Middle frontal gyrus (tissue), 1 donor: ENCODE results near the gene UGT1A6.

ENCODE experiments used
- DNase-seq: peaks from one replicate; pipeline ENCODE4 v3.0.0-alpha.2; 2015; ENCODE audit warnings: low spot score; ENCODE audit errors: extremely low spot score

The UGT1A6 gene

DNA sequence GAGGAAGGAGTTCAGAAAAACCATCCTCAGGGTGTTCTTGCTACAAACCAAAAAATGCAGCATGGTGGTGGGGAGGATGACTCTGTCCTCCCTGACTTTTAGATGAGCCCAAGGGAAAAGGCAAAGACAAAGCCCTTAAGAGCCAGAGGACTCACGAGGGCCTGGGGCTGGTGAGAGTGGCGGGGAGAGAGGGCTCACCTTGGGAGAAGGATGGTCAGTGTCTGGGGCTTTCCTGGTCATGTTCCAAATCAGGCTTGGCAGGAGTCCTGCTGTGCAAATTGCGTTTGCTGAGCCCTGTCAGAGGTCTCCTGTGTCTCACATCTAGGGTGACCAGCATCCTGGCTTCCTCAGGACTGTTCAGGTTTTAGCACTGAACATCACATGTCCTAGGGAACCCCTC lies 72.1 kb downstream of the UGT1A6 start:
- DNase-seq = no peak

DNA sequence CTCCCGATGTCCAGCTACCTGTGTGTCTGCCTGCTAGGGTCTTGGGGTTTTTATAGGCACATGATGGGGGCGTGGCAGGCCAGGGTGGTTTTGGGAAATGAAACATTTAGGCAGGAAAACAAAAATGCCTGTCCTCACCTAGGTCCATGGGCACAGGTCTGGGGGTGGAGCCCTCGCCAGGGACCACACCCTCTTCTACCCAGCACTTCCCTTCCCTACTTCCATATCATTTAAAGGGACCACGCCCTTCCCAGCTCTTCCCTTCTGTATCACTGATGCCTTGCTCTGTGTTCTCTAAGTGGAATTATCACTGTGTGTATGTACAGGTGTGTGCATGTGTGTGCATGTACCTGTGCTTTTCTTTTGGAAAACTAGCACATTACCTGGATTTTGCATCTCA lies 73.7 kb downstream of the UGT1A6 start:
- no peak for DNase-seq

DNA sequence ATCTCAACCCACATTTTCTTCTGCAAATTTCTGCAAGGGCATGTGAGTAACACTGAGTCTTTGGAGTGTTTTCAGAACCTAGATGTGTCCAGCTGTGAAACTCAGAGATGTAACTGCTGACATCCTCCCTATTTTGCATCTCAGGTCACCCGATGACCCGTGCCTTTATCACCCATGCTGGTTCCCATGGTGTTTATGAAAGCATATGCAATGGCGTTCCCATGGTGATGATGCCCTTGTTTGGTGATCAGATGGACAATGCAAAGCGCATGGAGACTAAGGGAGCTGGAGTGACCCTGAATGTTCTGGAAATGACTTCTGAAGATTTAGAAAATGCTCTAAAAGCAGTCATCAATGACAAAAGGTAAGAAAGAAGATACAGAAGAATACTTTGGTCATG lies 75.4 kb downstream of the UGT1A6 start:
- DNase-seq = no peak

DNA sequence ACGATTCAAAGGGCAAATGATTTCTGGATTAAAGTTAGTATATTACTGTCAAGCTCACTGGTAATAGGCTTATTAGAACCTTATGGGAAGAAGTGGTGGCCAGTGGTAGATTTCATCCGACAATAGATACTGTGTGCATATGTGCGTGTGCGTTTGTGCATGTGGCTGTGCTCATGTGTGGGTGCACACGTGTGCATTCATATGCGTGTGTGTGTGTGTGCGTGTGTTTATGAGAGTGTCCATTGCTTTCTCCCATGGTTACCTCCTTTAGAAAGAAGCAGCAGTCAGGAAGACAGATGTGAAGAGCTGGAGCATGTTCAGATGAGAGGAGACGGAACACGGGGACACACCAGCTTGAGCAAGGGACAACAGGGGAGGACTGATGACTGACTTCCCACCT lies 76.6 kb downstream of the UGT1A6 start:
- DNase-seq = no peak

DNA sequence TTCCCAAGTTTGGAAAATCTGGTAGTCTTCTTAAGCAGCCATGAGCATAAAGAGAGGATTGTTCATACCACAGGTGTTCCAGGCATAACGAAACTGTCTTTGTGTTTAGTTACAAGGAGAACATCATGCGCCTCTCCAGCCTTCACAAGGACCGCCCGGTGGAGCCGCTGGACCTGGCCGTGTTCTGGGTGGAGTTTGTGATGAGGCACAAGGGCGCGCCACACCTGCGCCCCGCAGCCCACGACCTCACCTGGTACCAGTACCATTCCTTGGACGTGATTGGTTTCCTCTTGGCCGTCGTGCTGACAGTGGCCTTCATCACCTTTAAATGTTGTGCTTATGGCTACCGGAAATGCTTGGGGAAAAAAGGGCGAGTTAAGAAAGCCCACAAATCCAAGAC lies 79.5 kb downstream of the UGT1A6 start:
- no peak for DNase-seq

DNA sequence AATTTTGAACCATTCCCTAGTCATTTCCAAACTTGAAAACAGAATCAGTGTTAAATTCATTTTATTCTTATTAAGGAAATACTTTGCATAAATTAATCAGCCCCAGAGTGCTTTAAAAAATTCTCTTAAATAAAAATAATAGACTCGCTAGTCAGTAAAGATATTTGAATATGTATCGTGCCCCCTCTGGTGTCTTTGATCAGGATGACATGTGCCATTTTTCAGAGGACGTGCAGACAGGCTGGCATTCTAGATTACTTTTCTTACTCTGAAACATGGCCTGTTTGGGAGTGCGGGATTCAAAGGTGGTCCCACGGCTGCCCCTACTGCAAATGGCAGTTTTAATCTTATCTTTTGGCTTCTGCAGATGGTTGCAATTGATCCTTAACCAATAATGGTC lies 79.9 kb downstream of the UGT1A6 start:
- DNase-seq = no peak

DNA sequence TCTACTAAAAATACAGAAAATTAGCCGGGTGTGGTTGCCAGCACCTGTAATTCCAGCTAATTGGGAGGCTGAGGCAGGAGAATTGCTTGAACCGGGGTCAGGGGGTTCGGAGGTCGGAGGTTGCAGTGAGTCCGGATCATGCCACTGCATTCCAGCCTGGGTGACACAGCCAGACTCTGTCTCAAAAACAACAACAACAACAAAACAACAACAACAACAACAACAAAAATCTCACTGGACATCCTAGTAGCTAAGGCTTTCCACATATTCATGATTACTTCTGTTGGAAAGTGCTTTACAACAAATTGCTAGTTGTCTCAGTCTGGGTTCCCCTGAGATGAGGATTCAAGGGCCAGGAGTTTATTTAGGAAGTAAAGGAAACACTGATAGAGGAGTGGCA lies 81.2 kb downstream of the UGT1A6 start:
- DNase-seq = no peak

DNA sequence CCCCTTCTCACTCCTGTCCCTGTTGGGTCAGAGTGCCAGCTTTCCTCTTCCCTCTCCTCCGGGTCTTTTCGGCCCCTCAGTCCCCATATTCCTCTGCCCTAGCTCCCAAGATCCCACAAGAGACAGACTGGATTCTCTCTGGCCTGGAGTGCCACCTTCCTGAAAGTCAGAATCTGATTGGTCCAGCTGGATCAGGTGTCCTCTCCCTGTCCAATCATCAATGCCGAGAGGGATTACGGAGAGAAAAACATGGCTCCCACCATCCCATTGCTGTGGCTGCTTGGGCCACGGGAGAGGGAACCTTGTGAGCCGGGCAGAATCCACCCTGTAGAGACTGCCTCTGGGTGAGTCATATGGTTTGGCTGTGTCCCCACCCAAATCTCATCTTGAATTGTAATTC lies 82.7 kb downstream of the UGT1A6 start:
- DNase-seq = no peak

DNA sequence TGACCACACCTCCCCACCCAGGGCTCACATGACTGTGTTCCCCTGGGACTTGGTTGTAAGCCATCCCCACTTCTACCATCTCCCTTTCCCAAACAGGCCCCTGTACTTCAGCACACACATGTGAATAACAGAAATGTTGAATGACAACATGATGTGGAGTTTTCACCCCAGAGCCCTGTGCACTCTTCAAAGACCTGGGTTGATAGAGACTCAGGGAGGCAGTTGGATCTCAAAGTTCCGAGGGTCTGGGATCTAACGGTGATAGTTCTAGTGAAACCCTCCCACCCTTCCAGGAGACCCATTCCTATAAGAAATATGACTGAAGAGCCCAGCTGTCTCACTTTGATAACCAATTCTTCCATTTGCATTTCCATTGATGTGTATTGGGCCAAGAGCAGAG lies 85.3 kb downstream of the UGT1A6 start, which contains the start of gene MROH2A:
Gene MROH2A, plus strand, starts transcription at position 301 of the 400 bp plus-strand sequence. CDS start 1,029 bp downstream, outside the sequence.
- no peak for DNase-seq

DNA sequence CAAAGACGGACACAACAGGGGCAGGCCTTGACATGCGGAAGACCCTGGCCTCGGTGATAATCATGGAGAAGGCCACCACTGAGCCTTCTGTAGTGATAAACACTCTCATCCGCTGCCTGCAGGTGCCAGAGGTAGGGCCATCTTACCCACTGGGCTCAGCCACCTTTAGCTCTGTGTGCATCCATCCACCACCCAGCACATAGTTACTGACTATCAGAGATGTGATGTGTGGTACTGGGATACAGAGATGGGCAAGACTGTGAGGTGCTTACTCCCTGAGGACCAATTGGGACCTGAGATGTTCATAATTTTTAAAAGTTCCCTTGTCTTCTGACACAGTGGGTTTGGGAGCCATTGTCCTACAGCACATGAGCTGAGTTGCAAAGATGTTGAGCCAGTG lies 87.0 kb downstream of the UGT1A6 start:
- no peak for DNase-seq

DNA sequence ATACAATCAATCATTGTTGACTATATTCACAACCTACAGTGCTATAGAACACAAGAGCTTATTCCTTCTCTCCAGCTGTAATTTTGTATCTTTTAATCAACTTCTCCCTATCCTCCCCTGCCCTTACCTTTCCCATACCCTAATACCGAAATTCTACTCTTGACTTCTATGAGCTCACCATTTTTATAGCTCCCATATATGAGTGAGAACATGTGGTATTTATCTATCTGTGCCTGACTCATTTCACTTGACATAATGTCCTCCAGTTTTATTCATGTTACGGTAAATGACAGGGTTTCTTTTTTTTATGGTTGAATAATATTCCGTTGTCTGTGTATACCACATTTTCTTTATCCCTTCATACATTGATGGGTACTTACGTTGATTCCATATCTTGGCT lies 88.1 kb downstream of the UGT1A6 start:
- DNase-seq = no peak

DNA sequence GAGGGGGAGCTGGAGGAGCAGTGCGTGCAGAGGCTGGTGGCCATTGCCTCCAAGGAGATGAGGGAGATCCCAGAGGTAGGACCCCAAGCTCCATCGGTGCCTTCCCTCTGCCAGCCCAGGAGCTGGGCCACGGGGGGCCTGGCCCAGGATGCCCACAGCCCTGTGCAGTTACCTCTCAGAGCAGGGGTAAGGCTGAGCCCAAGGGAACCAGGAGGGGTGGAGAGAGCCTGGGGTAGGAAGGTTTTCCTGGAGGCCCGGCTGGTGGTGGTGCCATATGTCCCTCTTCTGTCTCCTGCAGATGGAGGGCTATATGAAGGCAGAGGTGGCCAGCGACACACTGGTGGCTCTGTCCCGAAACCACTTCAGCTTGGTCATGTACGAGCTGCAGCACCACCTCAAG lies 96.9 kb downstream of the UGT1A6 start:
- no peak for DNase-seq

DNA sequence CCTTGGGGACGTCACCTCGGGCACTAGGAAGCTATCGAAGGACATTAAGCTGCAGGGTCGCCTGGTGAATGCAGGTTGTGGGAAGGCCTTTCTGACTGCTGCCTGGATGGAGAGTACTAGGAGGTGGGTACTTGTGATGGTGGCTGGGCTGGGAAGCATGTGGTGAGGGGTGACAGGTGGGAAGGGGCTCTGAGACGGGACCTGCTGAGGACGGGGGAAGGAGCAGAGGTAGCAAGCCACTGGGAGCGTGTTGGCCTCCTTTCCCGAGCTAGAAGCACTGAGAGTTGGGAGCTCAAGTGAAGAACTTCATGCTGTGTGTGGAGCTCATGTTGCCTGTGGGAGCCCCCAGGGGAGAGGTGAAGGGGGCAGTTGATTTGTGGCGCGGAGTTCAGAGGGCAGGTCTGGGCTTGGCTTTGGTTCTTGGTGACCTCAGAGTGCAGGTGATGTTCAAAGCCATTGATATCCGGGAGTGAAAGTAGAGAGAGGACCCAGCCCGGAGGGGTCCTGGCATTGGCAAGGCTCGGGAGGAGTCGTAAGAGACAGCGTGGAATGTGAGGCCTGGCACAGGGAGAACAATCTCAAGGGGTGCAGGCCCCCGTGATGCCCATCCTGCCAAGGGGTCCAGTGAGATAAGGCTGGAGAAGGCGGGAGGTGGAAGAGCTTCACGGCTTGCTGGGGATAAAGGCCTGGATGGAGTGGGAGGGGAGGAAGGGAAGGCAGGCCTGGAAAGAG lies 98.6 kb downstream of the UGT1A6 start:
- no peak for DNase-seq

DNA sequence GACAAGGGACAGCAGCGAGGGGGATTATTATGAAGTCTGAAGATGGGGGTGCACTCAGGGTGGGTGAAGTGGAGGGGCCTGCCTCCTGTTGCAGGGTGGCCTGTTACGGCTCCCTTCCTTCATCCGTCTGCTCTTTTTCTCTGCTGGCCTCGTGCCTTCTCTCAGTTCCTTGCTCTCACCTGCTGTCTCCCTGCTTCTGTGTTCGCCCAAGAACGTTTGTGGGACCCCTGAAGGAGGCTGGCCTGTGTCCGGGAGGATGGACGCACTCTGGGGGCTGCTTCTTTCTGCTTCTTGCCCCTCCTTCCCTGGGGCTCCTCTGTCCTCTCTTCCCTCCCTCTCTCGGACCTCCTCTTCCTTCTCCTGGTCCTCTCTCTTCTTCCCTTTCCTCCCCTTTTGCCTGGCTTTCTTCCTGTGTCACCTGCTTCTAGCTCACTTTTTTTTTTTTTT lies 99.2 kb downstream of the UGT1A6 start:
- DNase-seq = no peak

DNA sequence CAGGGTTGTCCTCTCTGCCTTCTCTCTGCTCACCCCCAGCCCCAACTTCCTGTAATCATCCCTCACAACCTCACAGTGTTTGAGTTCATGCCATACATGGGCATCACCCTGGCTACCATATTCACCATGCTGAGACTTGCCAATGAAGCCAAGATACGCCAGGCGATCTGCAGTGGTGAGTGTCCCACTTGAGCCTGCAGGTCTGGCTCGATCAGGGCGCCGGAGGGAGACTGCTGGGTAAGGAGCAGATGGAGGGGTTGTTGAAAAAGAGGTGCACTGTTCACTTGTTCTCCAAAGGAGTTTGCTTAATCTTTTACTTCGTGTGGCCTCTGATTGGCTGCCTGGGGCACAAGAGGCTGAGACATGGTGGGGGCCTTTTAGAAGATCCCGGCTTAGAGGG lies 100.0 kb downstream of the UGT1A6 start:
- DNase-seq = no peak

DNA sequence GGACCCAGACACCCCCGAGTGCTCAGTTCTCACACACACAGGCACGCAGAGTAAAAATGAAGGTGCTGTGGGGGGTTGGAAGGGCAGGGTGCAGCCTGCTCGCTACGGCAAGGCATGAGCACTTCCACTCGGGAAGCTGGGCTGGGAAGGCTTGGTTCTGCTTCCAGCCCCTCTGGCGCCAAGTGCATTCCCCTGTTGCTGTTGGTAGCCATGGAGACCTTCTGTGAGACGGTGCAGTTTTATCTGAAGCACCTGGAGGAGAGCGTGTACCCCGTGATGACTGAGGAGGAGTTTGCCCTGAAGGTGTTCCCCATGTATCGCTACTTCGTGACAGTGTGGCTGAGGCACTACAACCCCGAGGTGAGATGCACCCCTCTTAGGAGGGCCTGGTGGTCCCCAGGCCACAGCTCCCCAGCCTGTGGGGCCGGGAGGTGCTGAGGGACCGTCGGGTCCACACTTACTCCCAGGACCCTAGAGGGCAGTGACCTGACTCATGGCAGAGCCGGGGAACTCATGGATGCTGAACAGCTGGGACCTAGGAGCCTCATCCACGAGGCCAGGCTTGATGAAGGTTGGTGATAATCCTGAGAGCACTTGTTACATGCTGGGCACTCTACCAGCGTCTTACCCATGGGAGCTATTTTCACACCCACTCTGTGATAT lies 100.9 kb downstream of the UGT1A6 start:
- no peak for DNase-seq

DNA sequence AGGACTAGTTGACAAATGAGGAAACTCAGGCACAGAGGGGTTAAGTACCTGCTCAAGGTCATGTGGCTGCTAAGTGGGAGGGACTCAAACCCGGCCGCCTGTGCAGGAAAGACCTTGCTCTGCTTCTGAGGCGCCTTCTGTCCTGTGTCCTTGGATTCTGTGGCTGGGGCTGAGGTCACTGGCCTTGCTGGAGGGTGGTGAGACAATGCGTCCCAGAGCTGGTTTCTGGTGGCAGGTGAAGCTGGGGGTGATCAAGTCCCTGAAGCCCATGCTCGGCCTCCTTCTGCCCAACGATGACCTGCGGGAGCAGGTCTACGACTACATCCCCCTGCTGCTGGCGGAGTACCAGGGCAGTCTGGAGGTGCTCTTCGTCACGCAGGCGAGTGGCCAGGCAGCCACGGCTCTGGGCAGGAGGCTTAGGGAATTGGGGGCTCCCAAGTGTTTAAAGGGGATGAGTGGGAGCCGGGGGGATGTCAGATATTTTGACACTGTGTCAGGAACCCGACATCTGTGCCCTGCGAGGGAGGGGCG lies 101.5 kb downstream of the UGT1A6 start:
- DNase-seq = no peak

DNA sequence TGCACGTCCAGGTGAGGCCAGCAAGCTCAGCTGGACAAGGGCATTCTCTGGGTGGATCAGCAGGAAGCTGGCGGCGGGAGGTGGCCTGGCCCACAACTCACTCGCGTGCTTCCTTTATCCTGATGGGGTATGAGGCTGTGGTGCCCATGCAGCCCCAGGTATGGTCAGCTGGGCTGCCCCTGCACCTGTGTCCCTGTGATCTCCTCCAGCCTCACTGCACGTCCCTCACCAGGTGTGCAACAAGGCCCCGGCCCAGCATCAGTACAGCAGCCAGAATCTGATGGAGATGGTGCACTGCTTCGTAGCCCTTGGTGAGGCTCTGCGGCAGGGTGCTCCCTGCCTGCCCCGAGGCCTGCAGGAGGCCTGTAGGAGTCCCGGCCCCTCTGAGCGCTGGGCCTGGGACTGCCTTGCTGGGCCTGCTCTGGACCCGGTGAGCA lies 103.1 kb downstream of the UGT1A6 start:
- no peak for DNase-seq

DNA sequence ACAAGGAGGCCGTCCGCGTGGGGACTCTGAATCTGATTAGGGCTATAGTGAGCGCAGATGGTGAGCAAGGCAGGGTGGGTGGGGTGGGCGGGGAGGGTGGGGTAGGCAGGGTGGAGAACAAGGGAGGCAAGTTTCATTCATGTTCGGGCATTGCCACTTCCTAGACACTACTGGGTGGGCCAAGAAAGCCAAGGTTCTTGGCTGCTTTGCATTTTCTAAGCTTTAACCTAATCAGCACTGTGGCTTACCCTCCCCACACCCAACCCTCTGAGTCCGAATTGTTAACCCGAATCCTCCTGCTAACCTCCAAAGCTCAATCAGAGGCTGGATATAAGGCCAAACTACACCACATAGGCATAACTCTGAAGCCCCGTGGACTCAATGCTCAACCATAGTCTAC lies 103.6 kb downstream of the UGT1A6 start:
- no peak for DNase-seq

DNA sequence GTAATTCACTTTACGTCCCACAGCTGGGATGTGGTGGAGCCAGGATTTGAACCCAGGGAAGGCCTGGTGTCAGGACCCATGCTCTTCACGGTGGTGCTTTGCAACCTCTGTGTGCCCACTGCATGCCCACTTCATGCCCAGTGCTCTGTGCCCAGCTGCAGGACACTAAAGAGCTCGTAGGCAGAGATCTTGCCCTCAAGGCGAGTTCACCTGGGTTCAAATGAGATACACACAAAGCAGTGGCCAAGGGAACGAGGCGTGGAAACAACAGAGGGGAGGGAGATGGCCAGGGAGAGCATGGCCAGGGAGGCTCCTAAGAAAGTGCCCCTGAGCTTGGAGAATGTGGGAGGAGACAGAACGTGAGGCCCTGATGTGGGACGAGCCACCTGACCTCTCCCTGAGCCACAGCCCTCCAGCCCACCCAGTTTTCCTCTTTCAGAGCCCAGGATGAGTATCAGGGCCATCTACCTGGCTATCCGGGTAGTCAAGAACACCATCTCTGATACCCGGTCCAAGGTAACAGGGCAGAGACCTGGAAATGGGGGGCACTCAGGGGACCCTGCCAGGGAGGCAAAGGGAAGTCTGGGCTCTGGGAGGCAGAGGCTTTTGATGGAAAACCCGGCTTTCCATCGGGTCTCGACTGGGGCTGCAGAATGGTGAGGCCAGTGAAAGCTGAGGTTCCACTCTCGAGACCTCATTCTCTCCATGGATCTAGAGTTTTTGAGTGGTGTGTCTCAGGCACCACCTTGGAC lies 105.8 kb downstream of the UGT1A6 start:
- DNase-seq = no peak

DNA sequence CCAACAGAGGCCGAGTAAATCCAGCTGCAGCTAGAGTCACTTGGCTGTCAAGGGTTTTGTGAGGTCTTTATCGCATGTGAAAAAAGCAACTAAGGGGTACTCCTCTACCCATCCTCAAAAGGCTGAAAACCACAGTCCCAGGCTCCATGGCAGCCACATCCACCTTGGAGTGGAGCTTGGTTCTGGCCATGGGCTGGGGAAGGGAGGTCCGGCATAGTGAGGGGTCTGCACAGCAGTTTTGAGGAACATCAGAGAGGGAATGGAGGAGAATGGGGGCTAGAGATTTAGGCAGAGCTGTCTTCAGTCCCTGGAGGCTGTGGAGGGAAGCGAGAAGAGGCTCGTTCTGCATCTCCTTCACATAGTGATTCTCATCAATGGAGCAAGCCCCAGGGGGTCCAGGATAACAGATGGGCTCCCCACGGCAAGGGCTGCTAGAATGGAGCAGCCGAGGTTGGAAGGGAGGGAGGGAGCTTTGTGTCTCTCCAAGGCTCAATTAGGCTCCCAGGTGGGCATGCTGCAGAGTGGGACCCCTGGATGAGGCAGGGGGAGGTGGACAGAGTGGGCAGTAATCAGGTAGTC lies 106.5 kb downstream of the UGT1A6 start:
- DNase-seq = no peak

DNA sequence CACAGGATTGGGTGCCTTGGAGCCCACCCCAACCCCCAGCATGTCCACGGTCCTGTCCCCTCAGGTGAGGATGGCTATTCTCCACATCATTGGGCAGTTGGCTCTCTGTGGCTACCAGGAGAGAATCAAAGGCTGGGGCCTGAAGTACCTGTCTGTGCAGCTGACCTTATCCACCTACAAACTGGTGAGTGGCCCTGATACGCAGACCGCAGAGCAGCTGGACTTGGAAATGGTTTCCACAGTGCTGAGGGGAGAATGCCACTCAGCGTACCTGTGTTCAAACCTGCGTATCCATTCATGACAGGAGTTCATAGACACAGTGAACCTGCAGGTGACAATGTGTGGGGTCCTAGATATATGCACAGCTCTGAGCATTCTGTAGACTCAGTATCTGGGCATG lies 107.0 kb downstream of the UGT1A6 start:
- no peak for DNase-seq
